HG02970 (cell line): ENCODE measurements around the gene ACTG2.
"Not testable (repeated sequence)": the region's sequence is repeated elsewhere in the genome, so short reads cannot be mapped to it uniquely, and the experiment has no call there.

Experiments
- ATAC-seq: cut with Tn5 transposase; IDR thresholded peaks from one replicate; pipeline ENCODE4 v1.9.1; 2021; ENCODE audit warnings: mild to moderate bottlenecking, moderate library complexity, moderate number of reproducible peaks; ENCODE audit not compliant: unreplicated experiment, low FRiP score

ACTG2 gene

DNA sequence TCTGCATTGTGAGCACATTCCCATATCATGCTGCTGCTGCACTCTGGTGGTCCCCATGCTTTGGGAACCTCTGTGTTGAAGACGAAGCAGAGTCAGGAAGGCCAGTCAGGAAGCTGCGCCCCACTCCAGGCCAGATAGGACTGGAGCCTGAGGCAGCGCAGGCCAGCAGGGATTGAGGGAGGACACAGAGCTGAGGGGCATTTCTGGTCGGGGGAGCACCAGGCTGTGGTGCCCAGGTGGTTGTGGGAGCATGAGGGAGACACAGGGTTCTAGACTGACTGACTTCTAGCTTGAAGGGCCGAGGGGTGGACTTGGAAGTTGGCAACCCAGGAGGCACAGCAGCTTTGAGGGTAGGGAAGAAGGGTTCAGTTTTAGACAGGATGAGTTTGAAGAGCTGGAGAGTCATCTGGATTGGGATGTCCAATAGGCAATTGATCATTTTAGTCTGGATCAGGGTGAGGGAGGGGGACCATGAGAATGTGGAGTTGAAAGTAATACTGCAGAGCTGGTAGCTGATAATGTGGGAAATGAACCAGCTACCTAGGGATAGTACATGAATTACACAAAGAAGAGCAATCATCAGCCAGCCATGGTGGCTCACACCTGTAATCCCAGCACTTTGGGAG is 1.4 kb upstream of the ACTG2 start:
- ATAC-seq: no peak

DNA sequence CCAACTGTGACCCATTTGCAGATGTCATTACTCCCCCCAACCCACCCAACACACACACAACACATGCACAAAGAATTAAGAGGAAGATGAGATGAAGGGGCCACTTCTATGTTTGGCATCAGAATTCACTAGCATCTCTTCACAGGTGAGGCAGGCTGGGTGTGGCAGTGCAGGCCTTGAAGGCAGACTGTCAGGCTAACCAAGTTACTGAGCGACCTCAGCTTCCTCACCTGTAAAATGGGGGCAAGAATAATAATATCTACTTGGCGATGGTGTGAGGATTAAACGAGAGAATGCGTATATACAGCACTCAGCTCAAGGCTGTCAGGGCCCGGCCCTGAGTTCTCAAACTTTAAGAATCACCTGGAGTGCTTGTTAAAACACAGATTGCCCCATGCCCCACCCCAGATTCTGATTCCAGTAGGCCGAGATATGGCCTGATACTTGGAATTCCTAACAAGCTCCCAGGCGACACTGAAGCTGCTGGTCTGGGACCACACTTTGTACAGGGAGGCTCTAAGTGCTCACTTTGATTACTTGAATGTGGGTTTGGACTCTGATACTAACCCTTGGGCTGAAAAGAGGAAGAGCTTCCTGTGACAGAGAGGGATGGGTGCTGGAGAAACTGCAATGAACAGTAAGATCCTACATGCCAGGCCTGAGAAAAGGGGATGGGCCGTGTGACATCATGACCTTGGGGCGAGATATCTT is 1.1 kb downstream of the ACTG2 start:
- ATAC-seq: no peak

DNA sequence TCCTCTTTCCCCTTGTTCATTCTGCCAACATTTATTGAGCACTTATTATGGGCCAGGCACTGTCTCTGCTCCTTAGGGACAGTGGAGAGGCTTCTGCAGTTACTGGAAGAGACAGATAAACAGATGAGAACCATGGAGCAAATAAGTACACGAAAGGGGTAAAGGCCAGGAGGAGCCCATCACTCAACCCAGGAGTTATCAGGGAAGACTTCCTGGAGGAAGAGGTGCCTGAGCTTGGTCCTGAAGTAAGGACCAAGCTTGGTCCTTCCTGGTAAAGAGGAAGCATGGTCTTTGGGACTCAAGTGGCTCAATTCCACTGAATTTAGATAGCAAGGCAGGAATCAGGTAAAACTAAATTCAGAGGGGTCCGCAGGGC is 1.7 kb downstream of the ACTG2 start:
- no peak for ATAC-seq

DNA sequence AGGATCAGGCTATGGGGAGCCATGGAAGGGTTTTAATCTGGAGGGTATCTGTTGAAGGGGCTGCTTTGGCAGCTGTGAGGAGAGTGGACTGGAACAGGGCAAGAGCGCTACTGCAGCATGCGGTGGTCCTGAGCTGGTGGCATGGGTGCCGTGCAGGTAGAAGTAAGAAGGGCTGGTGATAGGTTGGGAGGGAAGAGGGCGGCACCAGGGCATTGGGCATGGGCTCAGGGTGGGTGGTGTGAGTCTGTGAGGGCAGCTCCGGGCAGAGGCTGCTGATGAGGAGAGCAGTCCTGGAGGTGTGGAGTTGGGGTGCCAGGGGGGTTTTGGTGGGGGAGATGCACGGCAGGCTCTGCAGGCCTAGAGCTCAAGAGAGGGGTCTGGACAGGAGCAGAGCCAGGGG is 2.1 kb downstream of the ACTG2 start:
- ATAC-seq: no peak

DNA sequence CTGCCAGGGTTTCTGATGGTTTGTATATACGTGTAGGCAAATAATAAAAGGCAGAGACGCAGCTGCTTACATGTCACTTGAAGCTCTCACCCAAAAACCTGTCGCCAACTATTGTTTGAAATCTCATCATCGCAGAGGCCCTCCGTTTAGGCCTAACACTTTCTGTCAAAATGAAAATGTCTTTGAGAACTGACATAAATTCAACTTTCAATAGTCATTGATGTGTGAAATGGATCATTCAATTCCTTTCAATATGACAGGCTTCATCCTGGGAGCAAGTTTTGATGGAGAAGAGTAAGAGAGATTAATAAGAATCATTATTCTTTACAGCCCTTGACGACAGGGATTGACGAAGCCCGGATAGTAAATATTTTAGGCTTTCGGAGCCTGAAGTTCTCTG is 2.7 kb downstream of the ACTG2 start:
- ATAC-seq: no peak

DNA sequence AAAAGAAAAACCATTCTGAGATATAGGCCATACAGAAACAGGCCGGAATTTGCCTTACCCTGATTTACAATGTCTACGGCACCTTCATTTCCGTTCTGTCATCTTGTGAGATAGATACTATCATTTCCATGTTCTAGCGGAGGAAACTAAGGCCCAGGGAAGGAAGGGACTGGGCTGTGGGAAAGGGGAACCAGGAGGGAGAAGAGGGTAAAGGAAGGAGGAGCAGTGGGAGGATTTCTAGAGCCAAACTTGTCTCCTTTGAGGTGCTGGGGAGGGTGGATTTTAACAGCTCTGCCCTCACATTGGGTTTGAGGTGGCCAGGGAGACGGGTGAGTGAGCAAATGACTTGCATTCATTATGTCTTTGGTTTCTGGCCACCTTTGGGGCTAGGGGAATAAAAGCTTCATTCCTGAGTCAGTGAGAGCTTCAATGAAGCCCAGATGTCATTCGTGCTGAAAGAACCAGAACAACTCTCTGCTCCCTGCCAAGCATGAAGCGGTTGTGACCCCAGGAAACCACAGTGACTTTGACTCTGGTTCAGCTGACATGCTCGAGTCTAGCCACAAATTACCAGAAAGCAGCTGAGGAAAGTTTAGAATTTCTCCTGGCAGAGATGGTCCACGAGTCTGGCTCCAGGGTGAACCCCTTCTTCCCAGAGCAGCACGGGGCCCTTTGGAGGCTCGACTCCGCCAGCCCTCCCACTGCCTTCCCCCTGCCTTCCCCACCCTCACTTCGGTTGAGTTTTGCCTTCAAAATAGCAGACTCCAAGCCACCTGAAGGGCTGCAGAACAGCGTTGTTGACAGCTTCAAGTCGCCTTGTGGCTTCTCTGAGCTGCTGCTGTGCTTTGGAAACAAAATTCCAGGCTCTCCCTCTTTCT is 3.8 kb downstream of the ACTG2 start:
- no peak for ATAC-seq

DNA sequence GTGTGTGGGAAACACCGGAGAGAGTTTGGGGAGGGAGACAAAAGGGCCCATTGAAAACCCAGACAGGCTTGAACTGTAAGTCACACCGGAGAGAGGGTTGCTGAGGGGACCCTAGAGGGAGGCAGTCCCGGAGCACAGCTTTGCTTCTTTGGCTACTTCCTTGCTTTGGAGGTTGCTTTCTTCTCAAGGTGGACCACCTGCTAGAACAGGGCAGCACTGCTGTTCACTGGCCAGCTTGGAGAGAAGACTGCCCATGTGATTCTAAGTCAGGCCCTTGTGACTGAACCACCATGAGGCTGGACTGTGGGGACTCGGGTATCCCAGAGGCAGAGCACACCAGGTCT is 4.4 kb downstream of the ACTG2 start:
- ATAC-seq: no peak

DNA sequence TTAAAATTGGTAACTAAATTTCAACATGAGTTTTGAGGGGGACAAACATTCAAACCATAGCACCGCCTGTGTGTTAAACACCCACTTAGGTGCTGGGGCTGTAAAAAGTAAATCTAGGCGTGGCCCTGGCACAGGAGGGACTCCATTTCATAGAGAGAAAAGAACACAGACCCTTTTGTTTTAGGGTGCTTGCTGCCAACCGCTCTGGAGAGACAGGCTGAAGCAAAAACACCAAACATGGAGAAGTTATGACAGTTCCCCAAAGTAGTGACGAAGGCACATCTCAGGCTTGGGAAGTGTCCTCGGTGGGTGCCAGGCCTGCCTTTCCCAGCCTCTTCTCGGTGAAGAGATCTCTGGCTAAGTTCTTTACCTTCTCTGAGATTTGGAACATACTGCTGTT is 5.1 kb downstream of the ACTG2 start:
- ATAC-seq: no peak

DNA sequence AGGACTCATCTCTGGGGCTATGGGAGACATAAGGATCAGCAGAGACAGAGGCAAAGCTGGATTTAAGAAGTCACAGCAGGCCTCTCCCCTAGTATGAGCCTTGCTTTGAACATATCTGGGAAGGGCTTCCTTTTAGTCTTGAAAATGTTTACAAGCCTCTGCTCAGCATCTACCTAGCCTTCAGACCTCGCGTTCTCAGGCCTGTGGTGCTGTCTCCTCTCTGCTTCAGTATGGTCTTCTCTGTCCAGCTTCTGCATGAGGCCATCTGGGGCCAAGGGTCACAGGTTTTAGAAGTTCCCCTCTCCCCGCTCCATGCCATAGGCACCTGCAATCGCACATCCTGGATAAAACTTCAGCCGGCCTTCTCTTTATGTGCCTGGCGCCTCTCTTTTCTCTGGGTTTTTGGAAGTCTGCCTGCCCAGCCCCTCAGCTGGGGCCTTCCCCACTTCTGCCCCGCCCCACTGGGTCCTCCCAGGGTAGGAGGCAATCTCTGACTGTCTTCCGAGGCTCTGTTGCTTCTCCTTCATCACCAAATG is 7.1 kb downstream of the ACTG2 start:
- ATAC-seq: no peak

DNA sequence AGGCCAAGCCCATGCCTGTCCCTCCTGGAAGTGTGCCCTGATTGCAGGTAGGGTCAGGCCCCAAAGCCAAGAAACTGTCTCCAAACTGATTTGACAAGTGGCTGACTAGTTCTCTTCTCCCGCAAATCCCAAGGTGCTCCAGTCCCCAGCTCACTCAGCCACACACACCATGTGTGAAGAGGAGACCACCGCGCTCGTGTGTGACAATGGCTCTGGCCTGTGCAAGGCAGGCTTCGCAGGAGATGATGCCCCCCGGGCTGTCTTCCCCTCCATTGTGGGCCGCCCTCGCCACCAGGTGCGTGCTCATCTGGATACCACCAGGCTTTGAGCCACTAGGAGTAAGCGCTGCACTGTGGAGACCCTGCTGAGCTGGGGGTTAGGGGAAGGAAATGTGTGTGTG is 8.3 kb downstream of the ACTG2 start:
- ATAC-seq: no peak

DNA sequence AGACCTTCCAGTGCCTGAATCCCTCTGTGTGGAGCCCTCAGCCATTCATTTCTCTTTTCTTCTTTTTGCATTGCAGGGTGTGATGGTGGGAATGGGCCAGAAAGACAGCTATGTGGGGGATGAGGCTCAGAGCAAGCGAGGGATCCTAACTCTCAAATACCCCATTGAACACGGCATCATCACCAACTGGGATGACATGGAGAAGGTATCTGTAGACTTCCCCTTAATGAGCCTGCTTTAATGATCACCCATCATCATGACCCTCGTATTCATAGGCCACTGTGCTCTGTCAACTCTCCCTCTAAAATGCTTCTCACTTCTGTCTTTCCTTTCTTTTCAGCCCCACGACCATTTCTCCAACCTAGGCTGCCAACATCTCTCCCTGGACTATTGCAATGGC is 9.5 kb downstream of the ACTG2 start:
- no peak for ATAC-seq

DNA sequence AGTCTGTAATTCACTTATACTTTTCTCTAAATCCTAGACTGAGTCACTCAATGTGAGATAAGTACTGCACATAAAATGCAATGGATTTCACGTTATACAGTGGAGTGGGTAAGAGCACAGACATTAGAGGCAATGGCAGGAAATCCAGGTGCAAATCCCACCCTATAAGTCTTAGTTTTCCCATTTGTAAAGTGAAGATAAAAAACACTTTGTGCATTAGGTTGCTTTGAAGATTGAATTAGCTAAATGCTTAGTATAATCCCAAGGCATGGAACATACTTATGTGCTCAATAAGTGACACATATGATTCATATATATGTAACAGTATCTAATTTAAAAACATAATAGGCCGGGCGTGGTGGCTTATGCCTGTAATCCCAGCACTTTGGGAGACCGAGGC is 10.5 kb downstream of the ACTG2 start:
- no peak for ATAC-seq

DNA sequence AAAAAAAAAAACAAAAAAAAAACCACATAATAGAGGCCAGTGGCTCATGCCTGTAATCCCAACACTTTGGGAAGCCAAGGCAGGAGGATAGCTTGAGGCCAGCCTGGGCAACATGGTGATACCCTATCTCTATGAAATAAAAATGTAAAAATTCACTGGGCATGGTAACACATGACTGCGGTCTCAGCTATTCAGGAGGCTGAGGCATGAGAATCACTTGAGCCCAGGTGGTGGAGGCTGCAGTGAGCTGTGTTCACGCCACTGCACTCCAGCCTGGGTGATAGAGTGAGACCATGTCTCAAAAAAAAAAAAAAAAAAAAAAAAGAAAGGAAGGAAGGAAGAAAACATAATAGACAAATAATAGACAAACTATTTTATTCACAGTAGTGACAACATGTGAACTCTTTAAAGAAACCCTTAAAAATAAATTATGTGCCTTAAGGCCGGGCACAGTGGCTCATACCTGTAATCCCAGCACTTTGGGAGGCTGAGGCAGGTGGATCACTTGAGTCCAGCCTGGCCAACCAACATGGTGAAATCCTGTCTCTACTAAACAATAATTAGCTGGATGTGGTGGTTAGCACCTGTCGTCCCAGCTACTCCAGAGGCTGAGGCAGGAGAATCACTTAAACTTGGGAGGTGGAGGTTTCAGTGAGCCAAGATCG is 11.3 kb downstream of the ACTG2 start:
- not testable (repeated sequence) for ATAC-seq

DNA sequence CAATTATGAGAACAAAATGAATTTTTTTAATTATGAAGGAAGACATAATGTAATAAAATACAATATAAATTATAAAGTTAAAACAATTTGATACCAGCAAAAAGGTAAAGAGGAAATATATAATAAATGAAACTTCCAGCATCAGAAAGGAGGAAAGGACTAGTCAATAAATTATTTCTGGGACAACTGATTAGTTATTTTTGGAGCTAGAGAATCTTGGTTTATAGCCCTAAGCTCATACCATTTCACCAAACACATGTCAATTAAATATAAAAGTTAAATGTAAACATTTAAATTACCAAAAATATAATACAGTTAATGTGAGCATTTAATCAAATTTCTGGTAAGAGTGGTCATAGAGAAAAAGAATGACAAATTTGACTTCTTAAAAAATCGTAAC is 12.1 kb downstream of the ACTG2 start:
- no peak for ATAC-seq

DNA sequence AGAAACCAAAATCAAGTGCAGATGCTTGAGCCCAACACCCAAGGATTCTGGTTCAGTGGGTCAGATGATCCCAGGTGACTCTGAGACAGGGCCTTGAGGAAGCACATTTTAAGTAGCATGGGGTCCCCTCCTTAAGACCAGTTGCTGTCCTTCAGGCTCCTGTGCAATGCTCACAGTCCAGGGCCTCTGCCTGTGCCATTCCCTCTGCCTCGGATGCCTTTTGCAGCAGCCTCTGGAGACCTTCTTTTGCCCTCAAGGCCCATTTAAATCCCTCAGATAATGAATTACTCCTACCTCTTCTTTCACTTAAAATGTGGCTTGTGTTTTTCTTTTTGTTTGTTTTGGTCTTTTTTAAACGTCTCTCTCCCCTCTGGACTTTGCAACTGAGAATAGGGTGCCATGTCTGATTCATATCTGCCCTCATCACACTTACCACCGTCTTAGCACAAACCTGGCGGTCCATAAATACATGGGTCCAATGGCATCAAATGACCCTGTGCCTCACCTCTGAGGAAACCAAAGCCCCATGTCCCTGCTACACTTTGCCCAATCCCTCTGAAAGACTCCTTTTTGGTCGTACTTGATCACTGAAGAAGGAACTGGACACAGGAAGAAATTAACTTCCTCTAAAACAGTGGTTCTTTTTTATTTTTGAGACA is 14.2 kb downstream of the ACTG2 start:
- no peak for ATAC-seq

DNA sequence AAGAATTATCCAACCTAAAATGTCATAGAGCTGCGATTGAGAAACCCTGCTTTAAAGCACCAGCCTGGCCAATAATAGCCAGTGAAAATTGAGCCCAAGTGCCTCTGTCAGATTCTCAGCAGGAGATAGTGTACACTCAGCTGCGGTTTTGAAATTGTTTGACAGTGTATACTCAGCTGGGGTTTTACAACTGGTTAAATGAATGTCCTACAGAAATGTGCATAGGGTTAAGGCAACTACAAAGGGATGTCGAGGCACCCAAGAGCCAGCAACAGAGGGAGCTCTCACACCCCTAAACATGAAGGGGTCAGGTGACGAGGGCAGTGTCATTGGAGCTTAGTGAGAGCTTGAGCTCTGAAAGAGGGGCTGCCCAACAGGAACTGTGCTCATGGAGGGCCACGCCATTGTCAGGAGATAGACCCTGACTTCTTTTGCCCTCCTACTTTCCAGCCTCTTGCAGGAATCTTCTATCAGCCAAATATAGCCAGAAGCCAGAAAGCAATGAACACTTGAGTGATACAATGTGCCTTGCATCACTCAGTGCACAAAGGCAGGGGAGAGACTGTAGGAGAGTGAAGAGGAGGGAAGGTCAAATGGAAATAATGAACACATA is 15.1 kb downstream of the ACTG2 start:
- ATAC-seq: no peak

DNA sequence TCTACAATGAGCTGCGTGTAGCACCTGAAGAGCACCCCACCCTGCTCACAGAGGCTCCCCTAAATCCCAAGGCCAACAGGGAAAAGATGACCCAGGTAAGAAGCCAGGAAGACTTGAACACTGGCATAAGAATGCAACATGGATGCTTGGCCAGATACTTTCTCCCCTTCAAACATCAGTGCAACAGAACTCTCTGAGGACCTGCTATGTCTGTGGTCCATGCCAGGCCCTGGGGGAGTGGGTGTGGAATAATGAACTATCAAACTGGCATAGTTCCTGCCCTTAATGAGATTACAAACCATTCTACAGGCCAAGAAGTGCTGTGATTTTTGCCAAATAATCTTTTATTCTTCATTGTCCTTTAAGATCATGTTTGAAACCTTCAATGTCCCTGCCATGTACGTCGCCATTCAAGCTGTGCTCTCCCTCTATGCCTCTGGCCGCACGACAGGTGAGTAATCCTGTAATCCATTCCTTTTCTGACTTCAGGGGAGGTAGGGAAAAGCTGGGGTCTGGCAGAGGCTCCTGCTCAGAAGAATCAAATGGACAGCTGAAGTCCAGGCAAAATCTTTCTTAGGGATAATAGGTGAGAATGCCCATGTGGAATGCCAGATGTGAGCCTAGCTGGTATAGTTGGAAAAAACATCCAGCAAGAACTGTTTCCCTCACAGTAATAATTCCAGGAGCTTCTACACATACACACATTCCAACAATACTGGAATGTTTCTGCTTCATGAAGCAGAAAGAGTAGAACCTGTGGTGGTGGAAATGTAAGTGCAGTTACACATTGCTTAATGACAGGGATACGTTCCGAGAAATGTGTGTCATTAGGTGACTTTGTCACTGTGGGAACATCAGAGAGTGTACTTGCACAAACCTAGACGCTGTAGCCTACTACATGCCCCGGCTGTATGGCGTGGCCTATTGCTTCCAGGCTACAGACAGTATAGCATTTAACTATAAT is 16.2 kb downstream of the ACTG2 start:
- ATAC-seq: no peak

DNA sequence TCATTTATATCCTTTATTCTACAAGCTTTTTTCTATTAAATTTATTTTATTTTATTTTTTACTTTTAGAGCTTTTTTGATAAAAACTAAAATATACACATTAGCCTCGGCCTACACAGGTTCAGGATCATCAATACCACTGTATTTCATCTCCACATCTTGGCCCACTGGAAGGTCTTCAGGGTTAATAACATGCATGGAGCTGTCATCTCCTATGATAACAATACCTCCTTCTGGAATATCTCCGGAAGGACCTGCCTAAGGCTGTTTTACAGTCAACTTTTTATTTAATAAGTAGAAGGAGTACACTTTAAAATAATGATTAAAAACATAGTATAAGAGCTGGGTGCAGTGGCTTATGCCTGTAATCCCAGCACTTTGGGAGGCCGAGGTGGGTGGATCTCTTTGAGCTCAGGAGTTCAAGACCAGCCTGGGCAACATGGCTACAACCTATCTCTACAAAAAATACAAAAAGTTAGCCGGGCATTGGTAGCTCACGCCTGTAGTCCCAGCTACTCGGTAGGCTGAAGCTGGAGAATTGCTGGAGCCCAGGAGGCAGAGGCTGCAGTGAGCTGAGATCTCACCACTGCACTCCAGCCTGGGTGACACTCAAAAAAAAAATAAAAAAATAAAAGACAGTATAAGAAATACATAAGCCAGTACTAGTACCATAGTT is 18.2 kb downstream of the ACTG2 start:
- ATAC-seq: no peak
